ENCODE results near the gene PNMA8B.

DNA sequence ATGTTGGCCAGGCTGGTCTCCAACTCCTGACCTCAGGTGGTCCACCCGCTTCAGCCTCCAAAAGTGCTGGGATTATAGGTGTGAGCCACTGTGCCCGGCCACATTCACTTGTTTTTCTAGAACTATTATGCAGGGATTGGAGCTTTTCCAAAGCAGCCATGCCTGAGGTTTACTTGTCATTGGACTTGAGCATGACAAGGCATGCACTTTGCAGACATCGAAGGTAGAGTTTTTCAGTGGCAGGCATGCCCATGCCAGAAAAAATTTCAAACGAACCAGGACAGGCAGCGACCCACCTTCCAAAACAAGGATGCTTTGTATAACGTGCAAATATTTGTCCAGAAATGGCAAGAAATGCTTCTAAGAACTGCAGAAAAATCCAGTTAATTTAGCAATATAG, 42.0 kb downstream of the PNMA8B start:
- TF ChIP-seq CTCF (IDR thresholded peaks at IDR 0.05) = no peak
- TF ChIP-seq POLR2A (IDR thresholded peaks at IDR 0.05; ENCODE audit: low read depth) = no peak

Measured in esophagus muscularis mucosa (tissue), 3 donors.